Prostate gland (tissue), 2 donors: ENCODE results near the gene GAD1.

Experiments used
- CTCF ChIP-seq, 4 experiments: fragments of 200-600 bp in 2 of 4; fragments of 450-650 bp in 2 of 4; sonication (generic) in 2 of 4; IDR thresholded peaks; 1 replicate in 3 of 4; 2 replicates in 1 of 4; pipeline ENCODE4 v1.5.1; 2016 to 2019; ENCODE audit warnings: antibody characterized with exemption in 4 of 4, mild to moderate bottlenecking in 2 of 4, moderate library complexity in 2 of 4
- POLR2A ChIP-seq: fragments of 450-650 bp; IDR thresholded peaks from one replicate; pipeline ENCODE4 v1.6.1; 2016; ENCODE audit warnings: antibody characterized with exemption, mild to moderate bottlenecking
- POLR2AphosphoS5 ChIP-seq: sonication (generic); formaldehyde crosslinking; IDR thresholded peaks from one replicate; pipeline ENCODE4 v1.6.1; 2017; ENCODE audit warnings: antibody characterized with exemption

GRCh38 chr2:170878066-170878465 lies 61.4 kb downstream of the GAD1 start:
- TF ChIP-seq CTCF (IDR thresholded peaks at IDR 0.05) (no peak), POLR2A (no peak), POLR2AphosphoS5 (no peak)
